GM18508 (cell line): Measurements from ENCODE around the gene GTF2IRD1.
"Not testable (repeated sequence)": the region's sequence is repeated elsewhere in the genome, so short reads cannot be mapped to it uniquely, and the experiment has no call there.

Experiments
- ATAC-seq: cut with Tn5 transposase; IDR thresholded peaks from one replicate; pipeline ENCODE4 v1.9.1; 2021; ENCODE audit warnings: moderate number of reproducible peaks; ENCODE audit not compliant: insufficient read depth, unreplicated experiment

The GTF2IRD1 gene

DNA sequence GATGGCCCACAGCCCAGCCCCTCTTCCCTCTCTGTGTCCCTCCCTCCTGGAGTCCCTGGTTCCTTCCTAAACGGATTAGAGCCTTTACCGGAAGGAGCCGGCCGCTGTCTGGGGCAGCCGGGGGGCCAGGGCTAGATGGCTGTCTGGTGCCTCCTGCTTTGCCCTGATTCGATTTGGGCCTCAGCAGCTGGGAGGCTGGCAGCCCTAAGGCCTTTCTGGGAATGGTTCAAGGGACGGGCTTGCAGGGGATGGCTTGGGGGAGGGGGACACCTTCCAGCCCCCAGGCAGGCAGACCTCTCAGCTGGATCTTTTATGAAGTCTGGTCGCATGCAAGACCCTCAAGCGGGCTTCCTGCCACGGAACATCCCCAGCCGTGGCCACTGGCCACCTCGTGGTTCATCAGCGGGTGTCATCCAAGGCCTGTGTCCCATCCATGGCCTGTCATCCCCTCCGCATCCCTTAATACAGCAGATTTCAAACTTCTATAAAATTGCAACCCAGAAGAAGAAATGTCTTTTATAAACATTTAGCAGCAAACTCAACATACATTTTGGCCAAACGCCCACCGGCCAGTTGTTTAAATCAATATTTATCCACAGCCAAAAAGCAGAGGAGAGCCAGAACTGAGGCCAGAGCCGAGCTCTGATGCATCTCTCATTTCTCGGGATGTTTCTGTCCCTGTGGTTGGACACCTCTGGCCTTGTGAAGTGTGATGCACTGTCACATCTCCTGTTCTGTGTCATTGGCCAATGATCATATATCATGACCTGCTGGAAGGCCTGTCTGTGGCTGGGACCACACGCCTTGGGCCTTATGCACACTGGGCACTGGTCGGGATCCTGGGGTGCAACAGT, 52.0 kb downstream of the GTF2IRD1 start:
- ATAC-seq: no peak

DNA sequence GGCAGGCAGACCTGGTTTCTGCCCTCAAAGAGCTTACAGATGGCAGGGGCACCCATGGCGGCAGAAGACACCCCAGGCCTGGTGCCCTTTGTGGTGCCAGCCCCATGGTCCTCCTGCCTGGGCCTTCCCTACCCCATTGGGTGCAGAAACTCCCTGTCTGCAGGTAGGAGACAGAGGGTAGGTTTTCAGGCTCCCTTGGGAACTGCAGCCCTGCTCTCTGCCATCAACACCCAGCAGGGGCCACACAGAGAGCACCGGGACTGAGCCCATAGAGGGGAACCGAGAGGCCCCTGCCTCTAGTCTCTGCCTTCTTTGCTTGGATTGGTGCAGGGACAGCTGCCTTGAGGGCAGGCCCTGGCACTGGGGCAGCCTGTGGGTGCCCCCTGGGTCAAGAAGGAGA, 52.6 kb downstream of the GTF2IRD1 start:
- ATAC-seq: no peak

DNA sequence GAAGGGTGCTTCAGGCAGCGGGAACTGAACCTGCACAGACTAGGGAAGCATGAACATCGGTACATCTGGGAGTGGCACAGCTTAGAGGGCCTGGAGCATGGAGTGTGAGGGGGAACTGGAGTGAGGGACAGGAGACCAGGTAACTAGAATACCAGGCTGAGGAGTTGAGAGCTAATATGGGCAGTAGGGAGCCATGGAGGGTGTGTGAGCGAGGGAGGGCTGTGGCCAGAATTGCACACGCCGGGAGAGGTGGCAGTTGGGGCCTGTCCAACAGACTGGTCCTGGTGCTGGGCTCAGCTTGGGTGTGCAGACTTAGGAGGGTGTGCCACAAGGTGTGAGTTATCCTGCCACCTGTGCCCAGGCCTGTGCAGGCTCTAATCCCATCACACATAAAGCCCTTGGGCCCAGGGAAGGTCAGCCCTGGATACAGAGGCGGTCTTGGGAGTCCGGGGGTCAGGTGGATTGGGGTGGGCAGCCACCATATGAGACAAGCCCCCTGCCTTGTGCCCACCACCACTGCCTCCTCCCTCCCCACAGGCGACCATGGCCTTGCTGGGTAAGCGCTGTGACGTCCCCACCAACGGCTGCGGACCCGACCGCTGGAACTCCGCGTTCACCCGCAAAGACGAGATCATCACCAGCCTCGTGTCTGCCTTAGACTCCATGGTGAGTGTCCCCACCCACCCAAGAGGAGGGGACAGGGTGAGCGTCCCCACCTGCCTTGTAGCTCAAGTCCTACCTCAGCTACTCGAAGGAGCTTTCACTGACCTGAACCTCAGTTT, 54.0 kb downstream of the GTF2IRD1 start:
- no peak for ATAC-seq

DNA sequence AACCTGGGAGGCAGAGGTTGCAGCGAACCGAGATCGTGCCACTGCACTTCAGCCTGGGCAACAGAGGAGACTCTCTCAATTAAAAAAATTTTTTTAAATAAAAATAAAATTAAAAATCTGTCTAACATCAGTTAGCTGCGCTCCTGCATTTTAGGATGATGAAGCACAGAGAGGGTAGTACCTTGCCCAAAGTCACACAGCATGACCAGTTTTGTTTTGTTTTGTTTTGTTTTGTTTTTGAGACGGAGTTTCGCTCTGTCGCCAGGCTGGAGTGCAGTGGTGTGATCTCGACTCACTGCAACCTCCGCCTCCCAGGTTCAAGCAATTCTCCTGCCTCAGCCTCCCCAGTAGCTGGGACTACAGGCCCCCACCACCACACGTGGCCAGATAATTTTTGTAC, 55.7 kb downstream of the GTF2IRD1 start:
- ATAC-seq: not testable (repeated sequence)

DNA sequence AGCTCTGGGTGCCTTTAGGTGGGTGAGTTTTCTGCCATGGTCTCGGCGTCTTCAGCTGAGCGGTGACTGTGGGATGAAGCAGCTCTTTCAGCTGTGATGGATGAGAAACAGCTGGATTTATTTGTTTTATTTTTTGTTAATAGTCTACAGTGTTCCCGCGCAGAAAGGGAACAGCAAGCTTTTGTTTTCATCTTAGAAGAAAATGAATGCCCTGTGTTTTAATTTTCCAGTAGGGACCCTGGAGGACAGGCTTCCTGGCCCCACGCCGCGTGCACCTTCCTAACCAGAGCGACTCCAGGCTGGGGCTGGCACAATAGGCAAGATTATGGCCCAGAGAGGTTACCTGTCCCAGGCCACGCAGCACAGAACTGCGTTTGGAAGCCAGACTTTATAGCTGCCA, 57.6 kb downstream of the GTF2IRD1 start:
- ATAC-seq: no peak

DNA sequence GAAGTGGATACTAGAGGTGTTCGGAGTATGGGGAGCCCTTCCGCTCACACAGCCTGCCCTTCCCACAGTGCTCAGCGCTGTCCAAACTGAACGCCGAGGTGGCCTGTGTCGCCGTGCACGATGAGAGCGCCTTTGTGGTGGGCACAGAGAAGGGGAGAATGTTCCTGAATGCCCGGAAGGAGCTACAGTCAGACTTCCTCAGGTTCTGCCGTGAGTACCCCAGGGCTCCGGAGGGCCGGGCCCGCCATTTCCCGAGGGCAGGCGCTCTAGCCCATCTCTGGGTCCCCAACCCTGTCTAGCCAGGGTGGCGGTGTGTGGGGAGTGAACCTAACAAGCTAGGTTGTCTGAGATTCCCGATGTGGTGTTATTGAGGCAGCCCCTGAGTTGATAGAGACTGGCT, 59.1 kb downstream of the GTF2IRD1 start:
- no peak for ATAC-seq

DNA sequence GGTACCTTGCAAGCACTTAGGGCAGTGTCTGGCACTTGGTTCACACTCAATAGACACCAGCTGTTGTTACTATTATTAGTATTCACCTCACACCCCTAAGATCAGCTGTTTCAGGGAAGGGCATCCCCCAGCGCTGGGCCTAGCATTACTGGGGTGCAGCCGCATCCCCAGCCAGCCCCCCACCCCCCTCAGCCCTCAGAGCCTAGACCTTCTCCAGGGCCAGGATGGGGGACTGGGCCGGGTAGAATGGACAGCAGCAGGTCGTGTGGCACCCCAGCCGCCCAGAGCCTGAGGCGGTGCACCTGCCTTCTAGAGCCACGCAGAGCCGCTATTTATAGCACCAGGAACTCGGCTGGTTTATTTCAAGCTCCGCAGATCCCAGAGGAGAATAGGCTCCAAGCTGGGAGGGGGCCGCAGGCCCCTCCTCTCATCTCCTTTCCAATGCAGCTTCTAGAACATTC, 60.5 kb downstream of the GTF2IRD1 start:
- ATAC-seq: no peak

DNA sequence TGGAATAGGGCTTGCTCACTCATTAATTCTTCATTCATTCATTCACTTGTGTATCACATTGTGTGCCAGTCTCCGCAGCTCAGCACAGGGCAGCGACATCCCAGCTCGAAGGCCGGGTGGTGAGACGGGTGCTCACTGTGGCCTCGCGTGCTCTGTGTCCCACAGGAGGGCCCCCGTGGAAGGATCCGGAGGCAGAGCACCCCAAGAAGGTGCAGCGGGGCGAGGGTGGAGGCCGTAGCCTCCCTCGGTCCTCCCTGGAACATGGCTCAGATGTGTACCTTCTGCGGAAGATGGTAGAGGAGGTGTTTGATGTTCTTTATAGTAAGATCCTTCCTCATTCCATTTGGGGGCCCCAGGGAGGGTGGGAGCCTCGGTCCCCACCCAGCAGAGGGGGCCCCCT, 61.6 kb downstream of the GTF2IRD1 start:
- no peak for ATAC-seq

DNA sequence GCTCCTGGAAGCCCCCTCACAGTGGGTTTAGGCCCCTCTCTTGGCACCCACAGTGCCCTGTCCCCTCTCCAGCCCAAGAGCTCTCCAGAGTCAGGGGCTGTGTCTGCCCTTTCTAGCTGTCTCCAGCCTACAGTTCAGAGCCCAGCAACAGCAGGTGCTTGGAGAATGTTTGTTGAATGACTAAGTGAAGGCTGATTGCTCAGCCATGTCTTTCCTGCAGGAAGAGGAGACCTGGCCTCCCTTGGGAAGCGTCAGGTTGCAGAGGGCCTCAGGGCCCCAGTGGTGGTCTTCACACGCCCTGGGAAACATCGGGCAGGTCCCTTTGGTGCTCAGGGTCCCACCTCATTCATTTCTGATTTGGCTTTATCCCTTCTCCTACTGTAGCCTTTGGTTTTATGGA, 62.5 kb downstream of the GTF2IRD1 start:
- ATAC-seq: no peak

DNA sequence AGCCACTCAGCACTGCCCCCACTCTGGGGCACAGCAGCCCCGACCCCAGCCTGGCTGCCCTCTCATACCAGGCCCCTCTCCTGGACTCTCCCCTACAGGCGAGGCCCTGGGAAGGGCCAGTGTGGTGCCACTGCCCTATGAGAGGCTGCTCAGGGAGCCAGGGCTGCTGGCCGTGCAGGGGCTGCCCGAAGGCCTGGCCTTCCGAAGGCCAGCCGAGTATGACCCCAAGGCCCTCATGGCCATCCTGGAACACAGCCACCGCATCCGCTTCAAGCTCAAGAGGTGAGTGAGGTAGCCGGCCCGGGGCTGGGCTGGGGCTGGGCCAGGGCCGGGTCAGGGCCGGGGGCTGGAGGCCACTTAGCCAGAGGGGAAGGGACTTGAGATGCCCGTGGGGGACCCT, 64.3 kb downstream of the GTF2IRD1 start:
- ATAC-seq: no peak

DNA sequence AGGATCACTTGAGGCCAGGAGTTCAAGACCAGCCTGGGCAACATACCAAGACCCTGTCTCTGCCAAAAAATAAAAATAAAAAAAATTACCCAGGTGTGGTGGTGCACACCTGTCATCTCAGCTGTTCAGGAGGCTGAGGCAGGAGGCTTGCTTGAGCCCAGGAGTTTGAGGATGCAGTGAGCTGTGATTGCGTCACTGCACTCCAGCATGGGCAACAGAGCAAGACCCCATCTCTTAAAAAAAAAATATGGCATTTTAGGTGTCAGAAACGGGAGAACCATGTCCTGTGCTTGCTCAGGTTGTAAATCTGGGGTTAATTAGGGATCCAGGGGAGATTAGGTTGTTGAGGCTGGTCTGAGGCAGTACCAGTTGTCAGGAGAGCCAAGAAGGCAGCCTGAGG, 64.9 kb downstream of the GTF2IRD1 start:
- no peak for ATAC-seq

DNA sequence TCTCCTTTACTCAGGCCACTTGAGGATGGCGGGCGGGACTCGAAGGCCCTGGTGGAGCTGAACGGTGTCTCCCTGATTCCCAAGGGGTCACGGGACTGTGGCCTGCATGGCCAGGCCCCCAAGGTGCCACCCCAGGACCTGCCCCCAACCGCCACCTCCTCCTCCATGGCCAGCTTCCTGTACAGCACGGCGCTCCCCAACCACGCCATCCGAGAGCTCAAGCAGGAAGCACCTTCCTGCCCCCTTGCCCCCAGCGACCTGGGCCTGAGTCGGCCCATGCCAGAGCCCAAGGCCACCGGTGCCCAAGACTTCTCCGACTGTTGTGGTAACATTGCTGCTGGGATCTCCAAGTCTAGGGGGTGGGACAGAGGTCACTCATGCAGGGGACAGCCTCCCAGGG, 65.7 kb downstream of the GTF2IRD1 start:
- no peak for ATAC-seq

DNA sequence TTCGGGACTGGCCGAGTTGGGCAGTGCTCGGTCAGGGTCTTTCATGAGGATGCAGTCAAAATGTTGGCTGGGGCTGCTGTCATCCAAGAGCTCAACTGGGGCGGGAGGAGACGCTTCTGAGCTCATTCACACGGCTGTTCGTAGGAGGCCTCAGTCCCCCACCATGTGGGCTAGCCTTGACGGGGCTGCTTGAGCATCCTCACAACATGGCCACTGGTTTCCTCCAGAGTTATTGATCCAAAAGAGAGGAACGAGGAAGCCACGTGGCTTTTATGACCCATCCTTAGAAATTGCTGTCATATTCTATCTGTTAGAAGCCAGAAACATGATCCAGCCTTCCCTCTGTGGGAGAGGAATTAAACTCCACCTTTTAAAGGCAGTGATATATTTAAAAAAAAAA, 68.1 kb downstream of the GTF2IRD1 start:
- no peak for ATAC-seq

DNA sequence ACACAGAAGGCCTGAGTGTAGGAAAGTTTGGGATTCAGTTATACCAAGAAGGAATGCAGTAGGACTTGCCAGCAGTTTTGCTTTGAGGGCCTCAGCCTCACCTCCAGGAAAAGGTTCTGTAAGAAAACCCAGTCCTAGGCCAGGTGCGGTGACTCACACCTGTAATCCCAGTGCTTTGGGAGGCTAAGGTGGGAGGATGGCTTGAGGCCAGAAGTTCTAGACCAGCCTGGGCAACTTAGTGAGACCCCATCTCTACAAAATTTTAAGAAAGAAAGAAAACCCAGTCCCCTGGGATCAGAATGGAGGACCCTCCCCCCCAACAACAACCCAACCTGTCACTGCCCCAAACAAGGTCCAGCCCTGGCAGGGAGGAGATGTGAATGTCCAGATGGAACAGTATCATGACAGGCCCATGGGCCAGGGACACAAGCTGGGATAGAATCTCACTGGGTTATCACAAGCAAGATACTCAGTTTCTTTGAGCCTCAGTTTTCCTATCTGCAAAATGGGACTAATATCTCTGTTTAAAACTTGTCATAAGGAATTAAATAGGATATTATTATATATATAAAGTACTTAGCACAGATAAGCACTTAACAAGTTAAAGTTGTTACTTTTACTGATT, 68.7 kb downstream of the GTF2IRD1 start:
- no peak for ATAC-seq

DNA sequence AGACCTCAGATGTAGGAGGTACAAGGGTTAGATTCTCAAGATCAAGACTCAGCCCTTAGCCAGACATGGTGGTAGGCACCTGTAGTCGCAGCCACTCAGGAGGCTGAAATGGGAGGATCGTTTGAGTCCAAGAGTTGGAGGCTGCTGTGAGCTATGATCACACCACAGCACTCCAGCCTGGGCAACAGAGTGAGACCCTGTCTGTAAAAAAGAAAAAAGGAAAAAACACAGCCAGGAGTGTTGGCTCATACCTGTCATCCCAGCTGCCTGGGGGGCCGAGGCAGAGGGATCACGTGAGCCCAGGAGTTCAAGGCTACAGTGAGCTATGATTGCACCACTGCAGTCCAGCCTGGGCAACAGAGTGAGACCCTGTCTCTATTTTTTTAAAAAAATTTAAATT, 69.3 kb downstream of the GTF2IRD1 start:
- no peak for ATAC-seq

DNA sequence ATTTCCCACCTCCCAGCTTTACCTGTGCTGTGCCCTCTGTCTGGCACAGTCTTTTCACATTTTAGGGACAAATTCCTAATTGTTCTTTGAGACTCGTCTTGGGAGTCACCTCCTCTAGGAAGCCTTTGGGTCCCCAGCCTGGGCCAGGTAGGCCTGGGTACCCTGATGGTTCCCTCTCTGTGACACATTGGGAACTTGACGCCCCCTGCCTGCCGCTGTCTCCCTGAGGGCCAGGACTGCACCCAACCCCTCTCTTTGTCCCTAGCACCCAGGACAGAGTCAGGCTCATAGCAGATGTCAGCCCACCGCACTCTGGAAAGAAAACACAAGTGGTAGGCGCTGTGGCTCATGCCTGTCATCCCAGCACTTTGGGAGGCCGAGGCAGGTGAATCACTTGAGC, 71.4 kb downstream of the GTF2IRD1 start:
- no peak for ATAC-seq

DNA sequence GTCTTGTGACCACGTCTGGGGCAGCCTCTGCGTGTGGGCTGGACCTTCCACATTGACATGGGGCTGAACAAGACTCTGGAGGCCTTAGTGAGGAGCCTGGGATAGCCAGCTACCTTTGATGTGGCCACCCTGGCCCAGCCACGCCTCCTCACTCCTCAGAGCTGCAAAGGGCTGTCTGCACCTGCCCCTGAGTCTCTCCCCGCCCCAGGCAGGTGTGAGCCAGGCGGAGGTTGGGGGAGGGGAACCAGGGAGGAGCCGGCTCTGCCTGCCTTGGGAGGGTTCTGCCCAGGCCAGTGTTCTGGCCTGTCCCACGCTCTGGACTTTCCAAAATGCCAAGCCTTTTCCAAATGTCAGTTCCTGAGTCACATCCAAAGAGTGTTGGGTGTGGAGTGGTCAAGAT, 72.2 kb downstream of the GTF2IRD1 start:
- no peak for ATAC-seq

DNA sequence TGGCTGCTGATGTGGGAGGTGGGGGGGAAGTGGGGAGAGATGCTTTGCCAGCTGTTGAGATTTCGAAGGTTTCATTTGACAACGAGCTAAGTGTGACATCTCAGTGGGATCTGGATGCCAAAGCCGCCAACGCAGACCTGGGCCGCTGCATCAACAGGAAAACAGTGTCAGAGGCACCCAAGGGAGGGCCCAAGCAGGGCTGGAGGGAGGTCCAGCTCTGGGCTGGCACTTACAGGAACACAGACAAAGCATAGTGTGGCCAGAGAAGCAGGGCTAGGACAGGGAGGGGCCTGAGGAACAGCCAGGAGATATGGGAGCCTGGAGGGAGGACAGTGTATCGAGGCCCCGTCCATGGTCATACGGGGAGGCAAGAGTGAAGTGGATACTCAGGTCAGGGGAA, 73.1 kb downstream of the GTF2IRD1 start:
- no peak for ATAC-seq

DNA sequence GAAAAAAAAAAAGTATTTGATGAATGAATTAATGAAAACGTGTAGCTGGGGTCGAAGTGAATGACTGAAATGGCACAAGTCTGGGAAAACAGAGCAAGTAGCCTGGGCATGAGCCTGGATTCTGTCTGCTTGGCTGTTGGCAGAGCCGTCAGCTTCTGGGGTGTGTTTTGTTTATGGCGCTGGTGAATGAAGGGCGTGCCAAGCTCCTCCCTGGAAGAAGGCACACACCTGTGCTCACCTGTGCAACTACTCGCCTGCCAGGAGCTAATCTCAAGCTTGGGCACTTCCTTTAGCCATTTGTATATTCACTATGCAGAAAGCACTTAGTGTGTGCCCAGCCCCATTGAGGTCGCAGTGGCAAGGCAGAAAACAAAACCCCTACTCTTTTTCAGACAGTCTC, 74.1 kb downstream of the GTF2IRD1 start:
- ATAC-seq: no peak

DNA sequence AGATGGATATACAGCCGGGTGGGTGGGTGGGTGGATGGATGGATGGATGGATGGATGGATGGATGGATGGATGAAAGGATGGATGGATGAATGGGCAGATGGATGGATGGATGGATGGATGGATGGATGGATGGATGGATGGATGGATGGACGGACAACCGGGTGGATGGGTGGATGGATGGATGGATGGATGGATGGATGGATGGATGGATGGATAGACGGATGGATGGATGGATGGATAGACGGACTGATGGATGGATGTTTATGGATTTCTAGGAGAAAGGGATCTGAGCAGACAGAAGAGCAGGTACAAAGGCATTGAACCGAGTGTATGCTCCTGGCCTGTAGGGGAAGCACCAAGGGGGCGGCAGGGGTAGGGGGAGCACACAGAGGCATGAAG, 75.1 kb downstream of the GTF2IRD1 start:
- ATAC-seq: not testable (repeated sequence)

DNA sequence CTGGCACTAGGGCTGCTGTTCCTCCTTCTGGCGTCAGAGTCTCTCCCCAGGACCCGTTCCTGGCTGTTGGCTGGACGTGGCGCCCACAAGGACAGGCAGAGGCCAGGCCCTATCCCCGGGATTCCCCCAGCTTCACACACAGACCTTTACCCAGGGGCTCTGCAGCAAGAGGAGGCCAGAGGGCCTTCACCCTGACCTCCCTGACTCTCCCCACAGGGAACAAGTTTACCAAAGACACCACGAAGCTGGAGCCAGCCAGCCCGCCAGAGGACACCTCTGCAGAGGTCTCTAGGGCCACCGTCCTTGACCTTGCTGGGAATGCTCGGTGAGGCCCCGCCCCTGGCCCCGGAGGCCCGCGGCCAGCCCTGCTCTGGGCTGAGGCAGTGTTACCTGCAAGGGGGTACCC, 82.2 kb downstream of the GTF2IRD1 start:
- ATAC-seq: no peak
